GM12865 (cell line): Measurements from ENCODE around the gene ARID5B.

Experiments used
- DNase-seq: peaks from one replicate; pipeline ENCODE4 v3.0.0; 2010; ENCODE audit warnings: low read depth
- H3K4me3 ChIP-seq: 2 replicates; pipeline ENCODE4 v1.5.1; 2011; ENCODE audit warnings: mild to moderate bottlenecking, low read depth, low read length, control low read depth
- CTCF ChIP-seq: IDR thresholded peaks from 2 replicates; pipeline ENCODE4 v1.5.1; 2011; ENCODE audit warnings: low read length, control low read depth, low read depth, inconsistent platforms; ENCODE audit not compliant: insufficient read depth; ENCODE audit errors: missing control alignments

The ARID5B gene

GRCh38 chr10:61899997-61900828, 1.3 kb upstream of the ARID5B start:
- peak overlapping the region; percentile 67 for H3K4me3 ChIP-seq
- peak; percentile 92 for DNase-seq
- no peak for TF ChIP-seq CTCF

GRCh38 chr10:61901829-61902444, 438 bp downstream of the ARID5B start:
- no peak for TF ChIP-seq CTCF
- DNase-seq = peak; percentile 43
- peak overlapping the region; percentile 67 for H3K4me3 ChIP-seq

- peak; percentile 76 for DNase-seq
- peak overlapping the region; percentile 67 for H3K4me3 ChIP-seq
- TF ChIP-seq CTCF = peak; percentile 6
These were observed 1.1 kb downstream of the ARID5B start for GRCh38 chr10:61902445-61903220.

- H3K4me3 ChIP-seq = peak overlapping the region; percentile 67
- peak; percentile 86 for DNase-seq
- TF ChIP-seq CTCF = peak; percentile 26
These were observed 1.9 kb downstream of the ARID5B start for GRCh38 chr10:61903221-61903927.

GRCh38 chr10:61903928-61904344, 2.4 kb downstream of the ARID5B start:
- peak overlapping the region; percentile 67 for H3K4me3 ChIP-seq
- DNase-seq = no peak
- TF ChIP-seq CTCF = no peak

- peak; percentile 74 for DNase-seq
- peak overlapping the region; percentile 67 for H3K4me3 ChIP-seq
These were observed 3.5 kb downstream of the ARID5B start for GRCh38 chr10:61904733-61905725.

More at GRCh38 chr10:61904733-61905725, 3.5 kb downstream of the ARID5B start:
- peak; percentile 9 for TF ChIP-seq CTCF
